Left lobe of liver (tissue), 2 donors: ENCODE data around the gene RAD51D. TPM values are rescaled to one million over a fixed set of nuclear protein-coding genes. Genes with fewer than 3 reads are reported as not detected.
"Not testable (repeated sequence)": the region's sequence is repeated elsewhere in the genome, so short reads cannot be mapped to it uniquely, and the experiment has no call there.

Experiments
- ATAC-seq: fragments of 200-7000 bp; cut with Tn5 transposase; one replicate; pipeline ENCODE4 v1.9.1; 2020; ENCODE audit warnings: mild to moderate bottlenecking, moderate library complexity
- DNase-seq: peaks from one replicate; pipeline ENCODE4 v3.0.0-alpha.2; 2020; ENCODE audit warnings: low spot score
- total RNA-seq: library from RNA; stranded (reverse); gene quantifications from one replicate; pipeline ENCODE4 v1.2.1, GENCODE V29; 2021
- donor health status: DM: no; HTN: no; CAD: no; lungs with moderate emphysema.
- donor health status: DM: no; HTN: yes; CAD: no.

The RAD51D gene
- total RNA-seq, 1 donor from 2014 or later = 4.4 TPM

DNA sequence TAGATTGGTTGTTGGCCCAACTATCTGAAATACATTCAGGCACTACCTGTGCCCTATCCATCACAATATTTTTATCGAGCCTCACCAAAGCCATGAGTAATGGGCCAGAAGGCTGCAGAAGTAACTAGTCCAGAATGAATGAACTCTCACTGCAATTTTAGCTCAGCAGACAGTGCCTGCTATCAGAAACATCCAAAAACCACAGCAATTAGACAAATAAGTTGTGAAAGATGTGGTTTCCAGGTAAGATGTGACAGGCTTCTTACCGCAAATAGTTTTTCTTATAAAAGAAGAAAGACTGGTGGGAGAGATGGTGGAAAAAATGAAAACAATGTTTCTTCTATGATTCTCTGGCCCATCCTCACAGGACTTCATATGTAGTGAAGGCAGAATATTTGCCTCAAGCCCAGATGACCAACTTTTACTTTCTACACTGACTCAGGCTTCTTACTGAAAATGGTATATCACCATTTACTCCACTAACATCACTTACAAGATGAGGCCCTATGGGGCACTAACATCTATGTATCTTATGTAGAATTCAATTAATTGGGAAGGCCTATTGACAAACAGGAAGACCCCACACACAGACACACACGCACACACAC, 46.4 kb downstream of the RAD51D start:
- no peak for DNase-seq
- ATAC-seq = no peak

DNA sequence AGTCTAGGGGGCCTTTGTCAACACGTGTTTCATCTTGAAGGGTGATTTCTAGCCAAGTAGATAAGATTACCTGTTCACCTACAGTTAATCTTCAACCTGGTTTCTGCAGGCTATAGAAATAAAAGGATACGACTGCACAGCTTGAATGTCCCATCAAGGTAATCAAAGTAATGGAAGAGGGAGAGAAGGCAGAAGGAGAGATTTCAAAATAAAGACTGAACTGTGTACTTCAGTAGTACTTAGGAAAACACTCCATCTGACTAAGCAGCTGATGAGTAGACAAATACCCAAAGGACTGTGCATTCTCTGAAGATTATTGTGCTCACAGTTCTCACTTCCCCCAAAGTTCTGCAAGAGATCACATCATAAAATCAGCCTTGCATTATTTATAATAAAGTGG, 50.3 kb downstream of the RAD51D start:
- ATAC-seq (no peak), DNase-seq (no peak)

DNA sequence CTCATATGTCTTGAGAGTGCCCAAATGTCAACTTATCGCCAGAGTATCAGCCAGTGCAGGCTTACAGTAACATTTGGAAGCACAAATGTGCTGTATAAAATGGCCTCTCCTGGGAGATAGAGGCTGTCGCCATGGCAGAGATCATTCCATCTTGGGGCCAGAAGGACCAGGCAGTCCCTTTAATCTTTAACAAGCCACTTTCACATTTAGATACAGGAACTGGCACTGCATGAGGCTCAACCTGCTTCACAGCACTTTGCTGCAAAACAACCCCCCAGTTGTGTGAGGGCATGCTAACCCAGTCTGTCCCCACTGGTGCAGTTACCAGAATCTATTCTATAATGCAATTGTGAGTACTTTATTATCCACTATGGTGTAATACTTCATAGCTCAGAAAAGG, 51.4 kb downstream of the RAD51D start:
- ATAC-seq (no peak), DNase-seq (no peak)

DNA sequence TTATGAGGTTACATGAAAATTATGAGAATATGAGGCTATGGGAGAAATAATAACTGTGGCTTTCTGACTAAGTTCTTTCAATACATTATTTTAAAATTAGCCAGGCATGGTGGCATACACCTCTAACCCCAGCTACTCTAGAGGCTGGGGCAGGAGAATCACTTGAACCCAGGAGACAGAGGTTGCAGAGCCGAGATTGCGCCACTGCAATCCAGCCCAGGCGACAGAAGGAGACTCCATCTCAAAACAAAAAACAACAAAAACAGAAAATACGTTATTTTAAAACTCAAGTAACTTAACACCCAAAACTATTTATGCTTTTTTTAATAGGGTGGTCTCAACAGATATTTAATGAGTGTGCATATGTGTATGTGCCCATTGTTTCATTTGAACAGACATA, 53.8 kb downstream of the RAD51D start:
- ATAC-seq (no peak), DNase-seq (no peak)

DNA sequence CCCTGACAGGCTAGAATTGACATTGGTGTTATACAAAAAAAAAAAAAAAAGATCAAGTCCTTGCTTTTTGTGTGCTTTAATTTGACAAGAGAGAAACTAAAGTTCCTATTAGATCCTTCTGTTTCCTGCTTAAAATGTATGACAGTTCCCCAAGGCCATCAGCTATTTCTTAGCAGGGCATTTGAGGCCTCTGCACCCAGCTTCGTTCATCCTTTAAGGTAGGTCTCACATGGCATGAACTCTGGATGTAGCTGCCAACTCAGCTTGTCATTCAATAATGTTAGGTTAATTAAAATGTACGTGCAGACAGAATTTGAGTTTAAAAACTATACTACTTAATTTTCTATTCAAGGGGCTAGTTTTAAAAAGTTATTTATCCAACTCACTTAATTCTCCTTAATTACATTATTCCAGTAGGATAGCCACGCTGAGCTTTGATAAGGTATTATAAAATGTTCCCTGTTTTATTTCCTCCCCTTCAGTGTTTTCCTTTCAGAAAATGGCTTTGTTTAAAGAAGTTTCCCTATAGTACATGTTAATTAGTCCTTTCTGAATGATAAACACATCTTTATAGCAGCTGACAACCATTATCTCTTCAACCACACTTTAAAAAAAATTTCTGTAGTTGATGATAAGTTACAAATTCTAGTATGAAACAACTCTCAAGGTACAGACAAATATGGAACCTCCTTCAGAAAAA, 55.0 kb downstream of the RAD51D start:
- no peak for DNase-seq
- ATAC-seq = no peak

DNA sequence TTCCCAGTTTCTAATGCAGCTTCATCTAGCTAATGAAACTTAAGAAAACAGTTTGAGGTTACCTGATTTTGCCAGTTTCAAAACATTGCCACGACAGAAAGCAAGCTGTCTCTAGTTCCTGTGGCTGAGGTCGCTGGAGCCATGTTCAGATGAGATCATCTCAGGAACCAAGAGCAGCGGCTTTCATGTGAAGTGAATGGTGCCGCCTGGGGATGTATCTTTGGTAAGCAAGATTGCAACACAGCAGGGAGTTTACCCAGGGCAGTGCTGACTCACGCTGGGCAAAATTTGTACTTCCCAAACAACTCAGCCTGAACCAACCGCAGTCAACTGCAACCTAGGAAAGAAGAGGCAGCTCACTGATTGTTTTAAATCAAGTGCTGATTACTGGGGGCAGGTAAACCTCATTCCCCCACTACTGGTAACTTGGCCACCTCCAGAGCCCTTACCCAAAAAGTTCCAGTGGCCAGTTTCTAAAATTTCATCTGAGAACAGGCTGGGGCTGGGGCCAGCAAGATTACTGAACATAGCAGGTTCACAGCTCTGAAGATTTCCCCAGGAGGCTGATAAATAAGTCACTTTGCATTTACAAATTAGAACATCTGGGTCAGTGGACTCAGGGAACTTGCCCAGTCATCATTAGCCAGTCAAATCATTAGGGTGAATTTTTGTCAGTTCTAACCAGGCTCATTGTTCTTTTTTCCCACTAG, 56.0 kb downstream of the RAD51D start, which contains the start of gene RFFL:
Gene RFFL, minus strand, starts transcription at position 194 of the 710 bp plus-strand sequence. CDS start 37,154 bp downstream, outside the sequence.
- DNase-seq (peak; percentile 93), ATAC-seq (peak; percentile 94)

DNA sequence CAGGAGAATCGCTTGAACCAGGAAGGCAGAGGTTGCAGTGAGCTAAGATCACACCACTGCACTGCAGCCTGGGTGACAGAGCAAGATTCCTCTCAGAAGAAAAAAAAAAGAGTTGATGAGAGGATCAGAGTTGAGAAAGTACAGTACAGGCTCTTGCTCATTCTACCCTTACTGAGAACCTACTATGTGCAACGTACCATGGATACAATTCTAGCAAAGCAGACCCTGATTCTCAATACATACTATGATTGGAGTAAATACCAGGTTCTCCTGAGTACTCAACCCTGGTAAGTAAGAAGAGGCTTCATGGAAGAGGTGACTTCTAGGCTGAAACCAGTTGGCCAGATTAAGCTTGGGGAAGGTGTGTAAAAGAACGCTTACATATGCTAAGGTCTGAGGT, 57.4 kb downstream of the RAD51D start:
- ATAC-seq = no peak
- DNase-seq = no peak

DNA sequence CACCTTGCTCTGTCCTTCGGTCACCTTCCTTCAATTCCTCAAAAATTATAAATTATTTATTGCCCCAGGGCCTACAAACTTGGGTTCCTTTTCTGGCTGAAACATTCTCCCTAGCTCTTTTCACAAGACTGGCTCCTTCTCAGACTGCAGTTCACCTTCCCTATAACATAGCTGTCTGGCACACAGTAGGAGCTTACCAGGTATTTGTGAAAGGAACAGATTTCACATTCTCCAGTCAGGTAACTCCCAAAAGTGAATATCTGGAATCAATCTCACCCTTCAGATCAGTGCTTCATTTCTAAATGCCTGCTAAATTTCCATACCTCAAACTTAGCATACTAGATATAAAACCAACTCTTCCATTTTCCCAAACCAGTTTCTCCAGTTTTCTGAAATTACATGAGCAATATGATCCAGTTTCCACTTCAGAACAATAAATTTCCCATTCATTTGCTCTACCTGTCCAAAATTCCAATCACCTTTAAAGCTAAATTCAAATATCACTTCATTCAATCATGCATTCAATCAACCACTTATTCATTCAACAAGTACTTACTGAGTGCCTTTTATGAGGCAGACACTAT, 62.2 kb downstream of the RAD51D start:
- DNase-seq = no peak
- no peak for ATAC-seq

DNA sequence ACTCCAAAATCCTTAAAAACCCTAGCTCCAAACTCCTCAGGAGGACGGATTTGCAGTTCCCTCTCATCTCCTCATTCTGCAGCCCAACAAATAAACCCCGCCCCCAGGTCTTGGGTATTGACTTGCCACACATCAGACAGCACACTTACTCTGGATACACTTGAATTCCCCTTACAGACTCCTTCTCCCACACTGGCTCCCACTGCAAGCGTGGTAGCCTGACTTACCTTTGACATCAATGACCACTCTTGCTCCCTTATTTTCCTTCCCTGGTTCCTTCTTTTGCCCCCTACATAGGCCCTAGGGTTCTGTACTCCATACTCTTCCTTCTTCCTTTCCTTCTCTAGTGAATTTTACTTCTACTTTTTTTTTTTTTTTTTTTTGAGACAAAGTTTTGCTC, 63.6 kb downstream of the RAD51D start:
- DNase-seq (no peak), ATAC-seq (no peak)

DNA sequence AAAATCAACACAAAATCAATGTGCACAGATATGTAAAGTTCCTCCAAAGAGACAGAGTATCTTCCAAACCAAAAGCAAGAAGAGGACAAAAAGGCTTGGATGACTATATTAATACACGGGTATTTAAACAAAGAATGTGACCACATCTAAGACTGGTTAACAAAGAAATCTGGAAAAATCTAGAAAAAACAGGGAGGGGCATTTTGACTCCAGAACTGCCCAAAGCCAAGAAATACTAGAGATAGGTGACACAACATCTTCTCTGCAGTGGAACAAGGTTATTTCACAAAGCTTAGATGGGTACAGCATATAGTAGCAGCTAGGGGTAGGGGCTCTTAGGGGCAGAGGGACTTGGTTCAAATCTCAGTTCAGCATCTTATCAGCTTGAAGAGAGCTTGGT, 66.5 kb downstream of the RAD51D start:
- ATAC-seq (no peak), DNase-seq (no peak)

DNA sequence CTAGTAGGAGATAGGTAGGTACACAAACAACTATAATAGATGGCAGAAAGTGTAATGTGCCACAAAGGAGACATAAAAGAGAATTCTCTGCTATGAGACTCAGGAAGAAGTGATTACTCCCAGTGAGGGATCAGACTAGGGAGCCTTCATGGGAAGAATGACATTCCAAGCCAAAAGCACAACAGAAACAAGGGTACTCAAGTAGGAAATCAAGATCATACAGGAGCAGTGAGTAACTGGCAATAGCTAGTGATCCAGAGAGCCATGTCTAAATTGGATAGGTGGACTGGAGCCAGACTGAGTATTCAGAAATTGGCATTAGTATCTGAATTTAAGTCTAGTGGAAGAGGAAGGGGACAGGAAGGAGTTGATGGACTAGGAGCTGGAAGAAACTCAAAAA, 66.9 kb downstream of the RAD51D start:
- DNase-seq = no peak
- ATAC-seq = no peak

DNA sequence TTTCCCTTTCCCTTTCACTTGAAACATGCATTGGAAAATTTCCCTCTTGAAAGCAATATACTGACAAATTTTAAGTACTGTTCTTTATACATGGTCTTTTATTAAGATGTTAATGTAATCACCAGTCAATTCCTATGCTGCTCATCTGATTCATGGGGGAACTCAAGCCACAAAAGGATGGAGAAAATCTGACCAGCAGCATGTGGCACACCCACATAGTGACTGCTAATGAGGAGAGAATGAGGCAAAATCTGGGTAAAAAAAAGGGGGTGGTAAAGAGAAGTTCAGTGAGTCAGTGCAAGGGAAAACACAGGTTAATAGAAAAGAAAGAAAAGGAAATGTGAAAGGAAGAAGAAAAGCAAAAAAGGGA, 67.4 kb downstream of the RAD51D start:
- ATAC-seq (no peak), DNase-seq (no peak)

DNA sequence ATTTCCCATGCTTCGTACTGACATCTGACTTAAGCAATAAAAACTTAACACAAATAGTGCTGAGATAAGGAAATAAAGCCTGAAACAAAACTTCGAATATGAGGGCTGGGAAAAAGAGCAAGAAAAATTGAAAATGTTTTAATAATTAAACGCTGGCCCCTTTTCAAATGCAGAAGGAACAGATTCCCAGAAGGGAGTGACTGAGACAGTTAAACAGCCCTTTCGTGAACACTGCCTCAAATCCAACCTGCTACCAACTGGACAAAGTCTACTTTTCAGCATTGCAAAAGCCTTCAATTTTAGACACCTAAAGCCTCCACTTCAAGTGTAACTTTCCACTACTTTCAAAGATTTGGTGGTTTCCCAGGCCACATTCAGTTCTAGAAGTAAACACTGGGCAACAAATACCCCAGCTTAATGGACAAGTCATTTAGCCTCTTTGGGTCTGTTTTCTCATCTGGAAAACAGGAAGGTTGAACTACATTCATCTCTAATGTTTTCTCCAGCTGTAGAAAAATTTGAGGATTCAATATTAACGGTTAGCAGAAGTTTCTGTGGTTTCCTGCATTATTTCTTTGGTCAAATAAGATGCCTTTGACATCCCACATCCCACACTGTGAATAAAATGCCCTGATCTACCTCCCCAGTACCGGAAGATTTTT, 68.0 kb downstream of the RAD51D start:
- peak; percentile 82 for ATAC-seq
- no peak for DNase-seq

DNA sequence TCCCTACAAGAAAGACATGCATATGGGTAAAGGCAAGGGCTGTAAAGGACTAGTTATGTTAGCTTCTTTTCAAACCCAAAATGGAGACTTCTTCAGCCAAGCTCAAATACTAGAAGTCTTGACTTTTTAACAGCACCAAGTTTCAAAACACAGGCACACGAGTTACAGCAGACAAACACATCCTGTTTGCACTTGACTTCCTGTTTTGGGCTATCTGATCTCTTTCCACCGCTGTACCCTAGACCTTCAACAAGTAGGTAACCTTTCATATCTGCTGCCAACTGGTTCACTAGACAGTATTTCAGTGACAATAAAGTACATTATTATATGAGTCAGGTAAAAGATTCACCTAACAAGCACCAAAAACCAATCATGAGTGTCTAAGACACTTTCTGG, 68.5 kb downstream of the RAD51D start:
- peak; percentile 81 for ATAC-seq

DNA sequence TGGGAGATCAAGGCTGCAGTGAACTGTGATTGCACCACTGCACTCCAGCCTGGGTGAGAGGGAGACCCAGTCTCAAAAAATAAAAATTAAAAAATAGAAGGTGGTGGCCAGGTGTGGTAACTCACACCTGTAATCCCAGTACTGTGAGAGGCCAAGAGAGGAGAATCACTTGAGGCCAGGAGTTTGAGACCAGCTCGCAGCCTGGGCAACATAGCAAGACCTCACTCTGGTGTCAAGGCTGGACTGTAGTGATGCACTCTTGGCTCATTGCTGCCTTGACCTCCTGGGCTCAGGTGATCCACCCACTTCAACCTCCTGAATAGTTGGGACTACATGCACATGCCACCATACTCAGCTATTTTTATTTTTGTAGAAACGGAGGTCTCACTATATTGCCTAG, 69.5 kb downstream of the RAD51D start:
- DNase-seq (no peak), ATAC-seq (no peak)

More for the DNA sequence above, 68.5 kb downstream of the RAD51D start:
- DNase-seq = no peak

DNA sequence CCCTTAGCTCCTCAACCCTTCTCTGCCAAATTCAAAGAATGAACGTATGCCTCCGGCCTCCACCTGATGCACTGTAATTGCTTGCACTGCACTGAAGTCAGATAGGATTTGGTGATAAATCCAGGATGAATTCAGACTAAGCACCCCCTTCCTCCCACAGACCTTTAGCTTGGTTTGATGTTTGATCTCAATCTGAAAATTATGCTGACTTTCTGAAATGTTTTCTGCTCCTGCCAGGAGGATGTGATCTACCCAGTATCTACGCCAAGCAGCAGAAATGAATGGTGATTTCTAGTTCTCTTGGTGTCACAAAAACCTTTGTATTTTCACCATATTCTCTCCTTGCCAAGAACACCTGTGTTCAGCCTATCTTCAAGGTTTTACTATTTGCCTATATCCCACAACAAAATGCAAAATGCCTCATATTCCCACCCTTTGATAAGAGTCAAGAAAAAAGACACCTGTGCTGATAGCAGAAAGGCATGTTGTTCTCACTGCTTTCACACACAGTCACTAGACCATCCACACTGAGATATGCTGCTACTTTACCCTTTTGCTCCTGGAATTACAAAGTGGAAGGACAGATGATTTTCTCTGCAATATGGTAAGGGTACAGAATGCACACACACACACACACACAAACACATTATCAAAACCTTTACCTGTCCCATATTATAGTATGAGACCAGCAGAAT, 70.8 kb downstream of the RAD51D start:
- no peak for ATAC-seq
- no peak for DNase-seq

DNA sequence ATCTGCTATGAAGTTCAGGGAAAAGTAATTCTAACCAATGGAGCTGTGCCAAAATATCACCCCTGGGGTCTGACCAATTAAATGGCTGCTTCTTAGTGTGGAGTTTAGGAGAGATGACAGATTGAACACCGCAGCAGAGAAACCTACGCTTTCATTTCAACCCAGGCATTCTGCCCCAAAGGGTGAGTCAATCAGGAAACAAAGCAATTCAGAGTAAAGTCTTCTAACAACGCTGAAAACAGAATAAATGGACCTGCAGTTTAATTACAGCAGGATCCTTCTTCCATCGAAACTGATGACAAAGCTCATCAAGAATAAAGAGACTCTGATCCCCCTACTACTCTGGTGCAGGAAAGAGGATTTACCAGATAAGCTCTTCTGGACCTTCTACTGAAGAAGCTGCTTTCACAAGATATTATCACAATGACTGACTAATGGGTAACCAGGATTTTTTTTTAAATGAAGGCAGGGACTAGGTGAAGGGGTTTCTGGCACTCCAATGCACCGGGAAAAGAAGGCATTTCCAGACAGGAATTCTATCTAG, 72.8 kb downstream of the RAD51D start:
- no peak for ATAC-seq
- no peak for DNase-seq

DNA sequence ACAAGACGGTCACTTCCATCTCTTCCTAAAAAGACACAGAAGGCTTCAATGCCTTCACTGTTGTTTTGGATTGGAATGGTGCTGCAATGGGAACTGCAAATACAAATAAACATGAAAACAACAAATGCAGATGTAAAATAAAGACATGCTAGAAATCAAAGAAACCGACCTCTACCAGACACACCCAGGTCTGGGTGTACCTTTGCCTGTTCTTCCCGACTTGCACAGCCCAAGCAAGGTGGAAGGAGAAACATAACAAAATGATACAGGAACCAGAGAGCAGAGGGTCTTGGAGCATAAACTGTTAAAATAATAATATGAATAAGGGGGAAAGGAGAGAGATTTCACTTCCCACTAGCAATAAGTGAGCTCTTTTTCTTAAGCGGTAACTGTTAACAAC, 73.4 kb downstream of the RAD51D start:
- no peak for ATAC-seq
- no peak for DNase-seq

DNA sequence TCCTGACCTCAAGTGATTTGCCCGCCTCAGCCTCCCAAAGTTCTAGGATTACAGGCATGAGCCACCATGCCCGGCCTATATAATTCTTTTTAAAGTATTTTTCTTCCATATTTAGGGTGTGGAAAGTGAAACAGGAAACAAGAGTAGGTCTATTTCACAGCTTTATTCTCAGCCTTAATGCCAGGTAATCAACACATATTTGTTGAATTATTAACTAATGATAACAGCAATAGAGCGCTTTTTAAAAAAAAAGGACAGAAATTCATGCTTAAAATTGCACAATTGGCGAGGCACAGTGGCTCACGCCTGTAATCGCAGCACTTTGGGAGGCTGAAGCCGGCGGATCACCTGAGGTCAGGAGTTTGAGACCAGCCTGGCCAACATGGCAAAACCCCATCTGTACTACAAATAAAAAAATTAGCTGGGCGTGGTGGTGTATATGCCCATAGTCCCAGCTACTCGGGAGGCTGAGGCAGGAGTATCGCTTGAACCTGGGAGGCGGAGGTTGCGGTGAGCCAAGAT, 74.1 kb downstream of the RAD51D start:
- peak; percentile 13 for ATAC-seq
- DNase-seq = not testable (repeated sequence)

DNA sequence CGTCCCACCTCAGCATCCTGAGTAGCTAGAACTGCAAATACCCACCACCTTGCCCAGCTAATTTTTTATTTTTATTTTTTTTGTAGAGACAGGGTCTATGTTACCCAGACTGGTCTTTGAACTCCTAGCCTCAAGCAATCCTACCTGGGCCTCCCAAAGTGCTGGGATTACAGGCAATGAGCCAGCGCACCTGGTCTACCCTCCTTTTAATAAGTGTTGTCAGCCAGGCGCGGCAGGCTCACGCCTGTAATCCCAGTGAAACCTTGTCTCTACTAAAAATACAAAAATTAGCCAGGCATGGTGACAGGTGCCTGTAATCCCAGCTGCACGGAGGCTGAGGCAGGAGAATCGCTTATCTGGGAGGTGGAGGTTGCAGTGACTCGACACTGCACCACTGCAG, 75.5 kb downstream of the RAD51D start:
- DNase-seq (no peak), ATAC-seq (no peak)
